Measurements from ENCODE around the gene COL9A2. TPM values are rescaled to one million over a fixed set of nuclear protein-coding genes. Genes with fewer than 3 reads are reported as not detected.
"Not testable (repeated sequence)": the region's sequence is repeated elsewhere in the genome, so short reads cannot be mapped to it uniquely, and the experiment has no call there.

COL9A2 gene
- polyA plus RNA-seq, 1 of the 3 experiments (the other 2 are of a cell fraction) = 0.94 TPM

- H3K4me1 ChIP-seq (ENCODE audit: control insufficient read depth in 1 of 2, insufficient read depth in 2 of 2, low read depth in 1 of 2, low read length in 1 of 2) = no peaks in the 10 kb centered on the region; a peak in 1 of 4 replicates
- no peaks in the 10 kb centered on the region for H3K36me3 ChIP-seq (replicated peaks in 1 of 2; ENCODE audit: control insufficient read depth in 1 of 2, insufficient read depth in 2 of 2, low read length in 1 of 2)
- DNase-seq = no peak
- no peak overlapping the region for H3K27ac ChIP-seq (ENCODE audit: low read depth in 2 of 2, low read length in 1 of 2)
- no peak for TF ChIP-seq NFIC (IDR thresholded peaks at IDR 0.05; ENCODE audit: borderline replicate concordance)
- no peak for TF ChIP-seq EP300 (IDR thresholded peaks at IDR 0.05; ENCODE audit: borderline replicate concordance in 1 of 2, low read depth in 1 of 2, low read length in 1 of 2)
- TF ChIP-seq, protein P1, sequence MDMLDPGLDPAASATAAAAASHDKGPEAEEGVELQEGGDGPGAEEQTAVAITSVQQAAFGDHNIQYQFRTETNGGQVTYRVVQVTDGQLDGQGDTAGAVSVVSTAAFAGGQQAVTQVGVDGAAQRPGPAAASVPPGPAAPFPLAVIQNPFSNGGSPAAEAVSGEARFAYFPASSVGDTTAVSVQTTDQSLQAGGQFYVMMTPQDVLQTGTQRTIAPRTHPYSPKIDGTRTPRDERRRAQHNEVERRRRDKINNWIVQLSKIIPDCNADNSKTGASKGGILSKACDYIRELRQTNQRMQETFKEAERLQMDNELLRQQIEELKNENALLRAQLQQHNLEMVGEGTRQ (IDR thresholded peaks at IDR 0.05; ENCODE audit: borderline replicate concordance, low read depth, low read length) = no peak
- no peaks in the 10 kb centered on the region for H3F3A ChIP-seq (replicated peaks; ENCODE audit: insufficient read depth)
- no peaks in the 10 kb centered on the region for H3K9me3 ChIP-seq
- H2AFZ ChIP-seq (ENCODE audit: low read depth) = no peak overlapping the region
- CTCF ChIA-PET = interaction anchor here (0.6 to 11.8 kb wide), 24 partner anchors 13 to 1301 kb away, joined by 3 to 280 read pairs (median 9); partner anchors contain the start of genes COL9A2, RLF and SMAP2
- no peak overlapping the region for H3K9ac ChIP-seq
- H3K79me2 ChIP-seq (ENCODE audit: insufficient read depth) = no peaks in the 10 kb centered on the region
- no peak overlapping the region for H3K4me2 ChIP-seq
- WGBS (ENCODE audit: low lambda C conversion rate) = 82% methylated on average over 8 of the region's 8 CpGs
- no peak overlapping the region for H3K4me3 ChIP-seq (ENCODE audit: low read depth in 2 of 2, low read length in 1 of 2)
- no peaks in the 10 kb centered on the region for H4K20me1 ChIP-seq (ENCODE audit: insufficient read depth)
- no peaks in the 10 kb centered on the region for H3K9me2 ChIP-seq
- POLR2A ChIA-PET = interaction anchor here (1.3 kb wide), 1 partner anchor 194 kb away, joined by 3 read pairs; no protein-coding TSS in a partner anchor
- no peaks in the 10 kb centered on the region; the same call in 1 of the 2 replicates for H3K27me3 ChIP-seq (ENCODE audit: insufficient read depth)
Observed at GRCh38 chr1:40337443-40337842, 20.4 kb upstream of the COL9A2 start.

DNA sequence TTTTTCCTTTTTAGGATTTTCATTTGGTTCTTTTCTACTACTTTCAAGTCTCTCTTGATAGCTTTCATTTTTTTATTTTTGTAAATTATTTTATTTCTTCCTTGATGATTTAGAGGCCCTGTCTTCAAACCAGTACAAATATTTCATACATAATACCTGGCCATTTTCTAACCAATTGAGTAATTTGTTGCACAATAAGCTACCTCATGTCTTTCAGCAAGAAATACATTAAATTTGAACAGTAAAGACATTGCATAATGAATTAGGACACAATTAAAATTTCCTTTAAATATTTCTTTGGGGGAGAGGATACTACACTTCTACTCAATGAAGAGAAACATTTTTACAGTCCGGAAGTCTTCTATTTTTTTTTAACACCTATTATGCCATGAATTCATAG lies 15.6 kb upstream of the COL9A2 start:
- no peaks in the 10 kb centered on the region for H3K27me3 ChIP-seq (ENCODE audit: insufficient read depth)
- no peak overlapping the region for H3K4me2 ChIP-seq
- no peak overlapping the region for H3K4me3 ChIP-seq (ENCODE audit: low read depth in 2 of 2, low read length in 1 of 2)
- no peak overlapping the region for H3K9ac ChIP-seq
- H3K9me2 ChIP-seq = no peaks in the 10 kb centered on the region
- H3K79me2 ChIP-seq (ENCODE audit: insufficient read depth) = no peaks in the 10 kb centered on the region
- POLR2A ChIA-PET = no interaction called here
- CTCF ChIA-PET = interaction anchor here (0.6 to 11.8 kb wide), 5 partner anchors 9 to 189 kb away, joined by 3 to 280 read pairs (median 4); no protein-coding TSS in a partner anchor
- H4K20me1 ChIP-seq (ENCODE audit: insufficient read depth) = no peaks in the 10 kb centered on the region
- no peak for TF ChIP-seq CHD2 (IDR thresholded peaks at IDR 0.05; ENCODE audit: low read length, partially characterized antibody)
- TF ChIP-seq ELF1 (IDR thresholded peaks at IDR 0.05) = no peak
- TF ChIP-seq, protein P2, sequence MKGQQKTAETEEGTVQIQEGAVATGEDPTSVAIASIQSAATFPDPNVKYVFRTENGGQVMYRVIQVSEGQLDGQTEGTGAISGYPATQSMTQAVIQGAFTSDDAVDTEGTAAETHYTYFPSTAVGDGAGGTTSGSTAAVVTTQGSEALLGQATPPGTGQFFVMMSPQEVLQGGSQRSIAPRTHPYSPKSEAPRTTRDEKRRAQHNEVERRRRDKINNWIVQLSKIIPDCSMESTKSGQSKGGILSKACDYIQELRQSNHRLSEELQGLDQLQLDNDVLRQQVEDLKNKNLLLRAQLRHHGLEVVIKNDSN (IDR thresholded peaks at IDR 0.05; ENCODE audit: borderline replicate concordance, low read depth) = no peak
- TF ChIP-seq, protein P3, sequence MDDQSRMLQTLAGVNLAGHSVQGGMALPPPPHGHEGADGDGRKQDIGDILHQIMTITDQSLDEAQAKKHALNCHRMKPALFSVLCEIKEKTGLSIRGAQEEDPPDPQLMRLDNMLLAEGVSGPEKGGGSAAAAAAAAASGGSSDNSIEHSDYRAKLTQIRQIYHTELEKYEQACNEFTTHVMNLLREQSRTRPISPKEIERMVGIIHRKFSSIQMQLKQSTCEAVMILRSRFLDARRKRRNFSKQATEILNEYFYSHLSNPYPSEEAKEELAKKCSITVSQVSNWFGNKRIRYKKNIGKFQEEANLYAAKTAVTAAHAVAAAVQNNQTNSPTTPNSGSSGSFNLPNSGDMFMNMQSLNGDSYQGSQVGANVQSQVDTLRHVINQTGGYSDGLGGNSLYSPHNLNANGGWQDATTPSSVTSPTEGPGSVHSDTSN (IDR thresholded peaks at IDR 0.05) = no peak
- no peak for DNase-seq
- no peaks in the 10 kb centered on the region for H3F3A ChIP-seq (replicated peaks; ENCODE audit: insufficient read depth)
- H3K4me1 ChIP-seq (ENCODE audit: control insufficient read depth in 1 of 2, insufficient read depth in 2 of 2, low read depth in 1 of 2, low read length in 1 of 2) = no peaks in the 10 kb centered on the region
- no peak overlapping the region for H3K27ac ChIP-seq (ENCODE audit: low read depth in 2 of 2, low read length in 1 of 2)
- H3K36me3 ChIP-seq (replicated peaks in 1 of 2; ENCODE audit: control insufficient read depth in 1 of 2, insufficient read depth in 2 of 2, low read length in 1 of 2) = no peaks in the 10 kb centered on the region
- 59% methylated on average over 1 of the region's 1 CpG for WGBS (ENCODE audit: low lambda C conversion rate)
- no peak overlapping the region for H2AFZ ChIP-seq (ENCODE audit: low read depth)
- no peaks in the 10 kb centered on the region for H3K9me3 ChIP-seq

- CTCF ChIA-PET = interaction anchor here (0.9 to 11.8 kb wide), 2 partner anchors 17 to 178 kb away, joined by 3 to 280 read pairs; no protein-coding TSS in a partner anchor
- H3K79me2 ChIP-seq (ENCODE audit: insufficient read depth); H3K9me2 ChIP-seq; H3K27me3 ChIP-seq (ENCODE audit: insufficient read depth); H4K20me1 ChIP-seq (ENCODE audit: insufficient read depth); H3K9ac ChIP-seq; DNase-seq; H3K27ac ChIP-seq (ENCODE audit: low read depth in 2 of 2, low read length in 1 of 2); H2AFZ ChIP-seq (ENCODE audit: low read depth); H3K36me3 ChIP-seq (replicated peaks in 1 of 2; ENCODE audit: control insufficient read depth in 1 of 2, insufficient read depth in 2 of 2, low read length in 1 of 2); H3K9me3 ChIP-seq; H3K4me2 ChIP-seq; H3F3A ChIP-seq (replicated peaks; ENCODE audit: insufficient read depth); POLR2A ChIA-PET; H3K4me3 ChIP-seq (ENCODE audit: low read depth in 2 of 2, low read length in 1 of 2); H3K4me1 ChIP-seq (ENCODE audit: control insufficient read depth in 1 of 2, insufficient read depth in 2 of 2, low read depth in 1 of 2, low read length in 1 of 2): not testable (repeated sequence)
- 25% methylated on average over 1 of the region's 1 CpG for WGBS (ENCODE audit: low lambda C conversion rate)
Observed at GRCh38 chr1:40331403-40331802, 14.3 kb upstream of the COL9A2 start.

Data from SK-N-SH (cell line).